SU-DHL-6 (cell line): Measurements from ENCODE around the gene VAMP1.

ENCODE experiments used
- H2AFZ ChIP-seq: fragments of 200-600 bp; sonication (generic); 2 replicates; pipeline ENCODE4 v1.6.1; 2014; ENCODE audit warnings: low read depth, mild to moderate bottlenecking, moderate library complexity, mixed read lengths, antibody characterized with exemption, low read length; ENCODE audit not compliant: severe bottlenecking
- H3F3A ChIP-seq: fragments of 200-600 bp; shearing (Covaris generic); 2 replicates; pipeline ENCODE4 v1.6.0; 2016; ENCODE audit warnings: antibody characterized with exemption, mild to moderate bottlenecking; ENCODE audit not compliant: insufficient read depth
- H3K27ac ChIP-seq: fragments of 200-600 bp; sonication (generic); 2 replicates; pipeline ENCODE4 v1.5.1; 2016; ENCODE audit warnings: low read depth, mild to moderate bottlenecking, low read length, moderate library complexity, mixed read lengths
- H3K27me3 ChIP-seq: fragments of 200-600 bp; sonication (generic), shearing (Covaris generic); 2 replicates; pipeline ENCODE4 v1.6.0; 2014; ENCODE audit warnings: mild to moderate bottlenecking, low read length
- H3K36me3 ChIP-seq: fragments of 200-600 bp; sonication (generic); 2 replicates; pipeline ENCODE4 v1.6.1; 2014; ENCODE audit warnings: mild to moderate bottlenecking, low read length, mixed read lengths
- H3K4me2 ChIP-seq: fragments of 300-600, 200-600 bp; shearing (Covaris generic), sonication (generic); 2 replicates; pipeline ENCODE4 v1.6.0; 2014; ENCODE audit warnings: low read length, low read depth, mild to moderate bottlenecking; ENCODE audit not compliant: poor library complexity, severe bottlenecking
- H3K4me3 ChIP-seq: fragments of 200-600 bp; sonication (generic); 2 replicates; pipeline ENCODE4 v1.5.1; 2014; ENCODE audit warnings: antibody characterized with exemption, low read length, mild to moderate bottlenecking, mixed read lengths; ENCODE audit not compliant: insufficient read depth, poor library complexity, severe bottlenecking
- H3K79me2 ChIP-seq: fragments of 200-600 bp; sonication (generic); 2 replicates; pipeline ENCODE4 v1.6.1; 2014; ENCODE audit warnings: mild to moderate bottlenecking, low read length, moderate library complexity; ENCODE audit not compliant: insufficient read depth
- H3K9ac ChIP-seq: fragments of 200-600 bp; sonication (generic); 2 replicates; pipeline ENCODE4 v1.7.0; 2014; ENCODE audit warnings: mild to moderate bottlenecking, low read length
- H3K9me2 ChIP-seq: fragments of 200-600 bp; sonication (generic); replicated peaks from 2 replicates; pipeline ENCODE4 v1.6.1; 2014; ENCODE audit warnings: low read length; ENCODE audit not compliant: insufficient read depth
- H3K9me3 ChIP-seq: fragments of 200-600 bp; sonication (generic); 2 replicates; pipeline ENCODE4 v1.6.1; 2014; ENCODE audit warnings: low read length, mixed read lengths; ENCODE audit not compliant: insufficient read depth
- H4K20me1 ChIP-seq: fragments of 200-600 bp; sonication (generic); 2 replicates; pipeline ENCODE4 v1.6.1; 2014; ENCODE audit warnings: low read depth, mild to moderate bottlenecking, antibody characterized with exemption, low read length, moderate library complexity, mixed read lengths
- EZH2phosphoT487 ChIP-seq: fragments of 200-600 bp; sonication (generic), shearing (Covaris generic); conservative IDR thresholded peaks from 2 replicates; pipeline ENCODE4 v1.6.1; 2018; ENCODE audit warnings: mild to moderate bottlenecking, antibody characterized with exemption, low read length, moderate library complexity, mixed read lengths
- TF ChIP-seq, protein P1 (sequence below): fragments of 200-600 bp; sonication (generic); IDR thresholded peaks from one replicate; pipeline ENCODE4 v1.5.1; 2017; ENCODE audit warnings: antibody characterized with exemption, mild to moderate bottlenecking, low read length, moderate library complexity; ENCODE audit not compliant: insufficient read depth, poor library complexity, severe bottlenecking

The VAMP1 gene

DNA sequence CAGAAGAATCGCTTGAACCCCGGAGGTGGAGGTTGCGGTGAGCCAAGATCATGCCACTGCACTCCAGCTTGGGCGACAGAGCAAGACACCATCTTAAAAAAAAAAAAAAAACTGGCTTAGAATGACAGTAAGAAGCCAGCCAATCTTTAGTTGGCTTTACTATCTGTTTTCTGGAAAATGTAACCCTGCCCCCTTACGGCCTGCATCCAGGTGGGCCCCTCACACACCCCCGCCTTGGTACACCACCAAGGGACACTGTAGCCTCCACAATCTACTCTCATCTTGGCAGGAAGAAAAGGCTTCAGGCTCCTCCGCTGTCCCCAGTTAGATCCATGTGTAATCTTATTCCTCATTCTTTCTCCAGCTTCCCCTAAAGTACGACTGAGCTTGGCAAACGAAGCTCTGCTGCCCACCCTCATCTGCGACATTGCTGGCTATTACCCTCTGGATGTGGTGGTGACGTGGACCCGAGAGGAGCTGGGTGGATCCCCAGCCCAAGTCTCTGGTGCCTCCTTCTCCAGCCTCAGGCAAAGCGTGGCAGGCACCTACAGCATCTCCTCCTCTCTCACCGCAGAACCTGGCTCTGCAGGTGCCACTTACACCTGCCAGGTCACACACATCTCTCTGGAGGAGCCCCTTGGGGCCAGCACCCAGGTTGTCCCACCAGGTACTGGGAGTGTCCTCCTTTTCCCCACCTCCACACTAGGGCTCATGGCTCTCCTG lies 12.0 kb downstream of the VAMP1 start:
- Histone ChIP-seq H3K27ac (peak overlapping the region; percentile 38; the same call in 1 of the 2 replicates), H3K9me3 (no peaks in the 10 kb centered on the region), H3K79me2 (no peaks in the 10 kb centered on the region), H3K27me3 (no peaks in the 10 kb centered on the region), H3K4me3 (no peak overlapping the region), H3K9me2 (no peaks in the 10 kb centered on the region), H3K36me3 (peaks cover 10% of the 10 kb centered on the region), H4K20me1 (no peaks in the 10 kb centered on the region), H3F3A (peaks cover 42% of the 10 kb centered on the region), H3K9ac (no peak overlapping the region), H2AFZ (no peak overlapping the region), H3K4me2 (no peak overlapping the region)
- TF ChIP-seq, protein P1, sequence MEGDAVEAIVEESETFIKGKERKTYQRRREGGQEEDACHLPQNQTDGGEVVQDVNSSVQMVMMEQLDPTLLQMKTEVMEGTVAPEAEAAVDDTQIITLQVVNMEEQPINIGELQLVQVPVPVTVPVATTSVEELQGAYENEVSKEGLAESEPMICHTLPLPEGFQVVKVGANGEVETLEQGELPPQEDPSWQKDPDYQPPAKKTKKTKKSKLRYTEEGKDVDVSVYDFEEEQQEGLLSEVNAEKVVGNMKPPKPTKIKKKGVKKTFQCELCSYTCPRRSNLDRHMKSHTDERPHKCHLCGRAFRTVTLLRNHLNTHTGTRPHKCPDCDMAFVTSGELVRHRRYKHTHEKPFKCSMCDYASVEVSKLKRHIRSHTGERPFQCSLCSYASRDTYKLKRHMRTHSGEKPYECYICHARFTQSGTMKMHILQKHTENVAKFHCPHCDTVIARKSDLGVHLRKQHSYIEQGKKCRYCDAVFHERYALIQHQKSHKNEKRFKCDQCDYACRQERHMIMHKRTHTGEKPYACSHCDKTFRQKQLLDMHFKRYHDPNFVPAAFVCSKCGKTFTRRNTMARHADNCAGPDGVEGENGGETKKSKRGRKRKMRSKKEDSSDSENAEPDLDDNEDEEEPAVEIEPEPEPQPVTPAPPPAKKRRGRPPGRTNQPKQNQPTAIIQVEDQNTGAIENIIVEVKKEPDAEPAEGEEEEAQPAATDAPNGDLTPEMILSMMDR: no peak
- no peak for TF ChIP-seq EZH2phosphoT487

DNA sequence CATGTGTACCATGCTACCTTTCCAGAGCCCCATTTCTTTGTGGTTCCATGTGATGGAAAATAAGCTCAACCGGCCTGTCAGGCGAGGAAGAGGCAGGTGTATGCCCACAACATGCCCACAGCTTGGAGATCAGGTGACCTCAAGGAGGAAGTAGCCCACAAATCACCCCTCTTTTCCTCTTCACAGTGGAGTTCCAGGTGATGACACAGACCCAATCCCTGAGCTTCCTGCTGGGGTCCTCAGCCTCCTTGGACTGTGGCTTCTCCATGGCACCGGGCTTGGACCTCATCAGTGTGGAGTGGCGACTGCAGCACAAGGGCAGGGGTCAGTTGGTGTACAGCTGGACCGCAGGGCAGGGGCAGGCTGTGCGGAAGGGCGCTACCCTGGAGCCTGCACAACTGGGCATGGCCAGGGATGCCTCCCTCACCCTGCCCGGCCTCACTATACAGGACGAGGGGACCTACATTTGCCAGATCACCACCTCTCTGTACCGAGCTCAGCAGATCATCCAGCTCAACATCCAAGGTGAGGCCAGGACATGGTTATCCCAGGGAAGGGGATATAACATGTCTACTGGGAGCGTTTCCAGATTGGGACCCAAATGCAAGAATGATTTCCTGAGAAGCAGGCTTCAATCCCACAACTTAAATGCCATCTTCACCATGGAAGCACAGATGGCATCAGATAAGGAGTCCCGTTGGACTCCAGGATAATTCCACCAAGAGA lies 13.1 kb downstream of the VAMP1 start:
- Histone ChIP-seq H3K27ac (no peak overlapping the region), H3K36me3 (peaks cover 7% of the 10 kb centered on the region)

DNA sequence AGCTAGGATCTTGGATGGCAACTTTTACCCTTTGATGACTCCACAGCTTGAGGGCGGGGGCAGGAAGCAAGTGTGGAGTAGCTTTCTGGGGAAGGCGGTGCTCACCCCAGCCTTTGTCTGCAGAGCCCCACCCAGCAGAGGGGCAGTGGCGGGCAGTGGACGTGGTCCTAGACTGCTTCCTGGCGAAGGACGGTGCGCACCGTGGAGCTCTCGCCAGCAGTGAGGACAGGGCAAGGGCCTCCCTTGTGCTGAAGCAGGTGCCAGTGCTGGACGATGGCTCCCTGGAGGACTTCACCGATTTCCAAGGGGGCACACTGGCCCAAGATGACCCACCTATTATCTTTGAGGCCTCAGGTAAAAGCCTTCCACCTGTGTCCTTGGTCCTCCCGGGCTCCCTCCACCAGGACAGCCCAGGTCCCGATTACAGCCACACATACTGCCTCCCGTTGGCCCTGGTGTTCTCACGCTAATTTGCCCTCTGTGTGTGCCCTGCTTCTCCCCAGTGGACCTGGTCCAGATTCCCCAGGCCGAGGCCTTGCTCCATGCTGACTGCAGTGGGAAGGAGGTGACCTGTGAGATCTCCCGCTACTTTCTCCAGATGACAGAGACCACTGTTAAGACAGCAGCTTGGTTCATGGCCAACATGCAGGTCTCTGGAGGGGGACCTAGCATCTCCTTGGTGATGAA lies 17.4 kb downstream of the VAMP1 start:
- Histone ChIP-seq H3K36me3 (peaks cover 4% of the 10 kb centered on the region; the same call in 1 of the 2 replicates), H3K4me3 (no peak overlapping the region), H4K20me1 (no peaks in the 10 kb centered on the region), H3K9me3 (no peaks in the 10 kb centered on the region), H3K27ac (peak overlapping the region; percentile 87; the same call in 1 of the 2 replicates), H3K9ac (peak overlapping the region; percentile 57; the same call in 1 of the 2 replicates), H3K79me2 (no peaks in the 10 kb centered on the region), H2AFZ (no peak overlapping the region), H3K9me2 (no peaks in the 10 kb centered on the region), H3K27me3 (no peaks in the 10 kb centered on the region), H3F3A (peaks cover 36% of the 10 kb centered on the region), H3K4me2 (no peak overlapping the region)
- TF ChIP-seq, protein P1: no peak

More for the DNA sequence above, 13.1 kb downstream of the VAMP1 start:
- no peaks in the 10 kb centered on the region for H3K27me3 ChIP-seq
- no peak overlapping the region for H3K4me3 ChIP-seq
- H3K9me3 ChIP-seq: no peaks in the 10 kb centered on the region
- H3F3A ChIP-seq: peaks cover 34% of the 10 kb centered on the region
- H4K20me1 ChIP-seq: no peaks in the 10 kb centered on the region
- TF ChIP-seq EZH2phosphoT487: no peak
- H2AFZ ChIP-seq: no peak overlapping the region
- no peaks in the 10 kb centered on the region for H3K9me2 ChIP-seq
- H3K9ac ChIP-seq: no peak overlapping the region
- no peak overlapping the region for H3K4me2 ChIP-seq
- H3K79me2 ChIP-seq: no peaks in the 10 kb centered on the region
